GM21619 (cell line): ENCODE measurements around the gene LIN28A.
A peak's percentile ranks its signal among the peaks of the same experiment; 100 is the strongest.
"Not testable (repeated sequence)": the region's sequence is repeated elsewhere in the genome, so short reads cannot be mapped to it uniquely, and the experiment has no call there.

Experiments used
- ATAC-seq: cut with Tn5 transposase; IDR thresholded peaks from one replicate; pipeline ENCODE4 v1.9.1; 2021; ENCODE audit not compliant: unreplicated experiment

Gene LIN28A, protein sequence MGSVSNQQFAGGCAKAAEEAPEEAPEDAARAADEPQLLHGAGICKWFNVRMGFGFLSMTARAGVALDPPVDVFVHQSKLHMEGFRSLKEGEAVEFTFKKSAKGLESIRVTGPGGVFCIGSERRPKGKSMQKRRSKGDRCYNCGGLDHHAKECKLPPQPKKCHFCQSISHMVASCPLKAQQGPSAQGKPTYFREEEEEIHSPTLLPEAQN

DNA sequence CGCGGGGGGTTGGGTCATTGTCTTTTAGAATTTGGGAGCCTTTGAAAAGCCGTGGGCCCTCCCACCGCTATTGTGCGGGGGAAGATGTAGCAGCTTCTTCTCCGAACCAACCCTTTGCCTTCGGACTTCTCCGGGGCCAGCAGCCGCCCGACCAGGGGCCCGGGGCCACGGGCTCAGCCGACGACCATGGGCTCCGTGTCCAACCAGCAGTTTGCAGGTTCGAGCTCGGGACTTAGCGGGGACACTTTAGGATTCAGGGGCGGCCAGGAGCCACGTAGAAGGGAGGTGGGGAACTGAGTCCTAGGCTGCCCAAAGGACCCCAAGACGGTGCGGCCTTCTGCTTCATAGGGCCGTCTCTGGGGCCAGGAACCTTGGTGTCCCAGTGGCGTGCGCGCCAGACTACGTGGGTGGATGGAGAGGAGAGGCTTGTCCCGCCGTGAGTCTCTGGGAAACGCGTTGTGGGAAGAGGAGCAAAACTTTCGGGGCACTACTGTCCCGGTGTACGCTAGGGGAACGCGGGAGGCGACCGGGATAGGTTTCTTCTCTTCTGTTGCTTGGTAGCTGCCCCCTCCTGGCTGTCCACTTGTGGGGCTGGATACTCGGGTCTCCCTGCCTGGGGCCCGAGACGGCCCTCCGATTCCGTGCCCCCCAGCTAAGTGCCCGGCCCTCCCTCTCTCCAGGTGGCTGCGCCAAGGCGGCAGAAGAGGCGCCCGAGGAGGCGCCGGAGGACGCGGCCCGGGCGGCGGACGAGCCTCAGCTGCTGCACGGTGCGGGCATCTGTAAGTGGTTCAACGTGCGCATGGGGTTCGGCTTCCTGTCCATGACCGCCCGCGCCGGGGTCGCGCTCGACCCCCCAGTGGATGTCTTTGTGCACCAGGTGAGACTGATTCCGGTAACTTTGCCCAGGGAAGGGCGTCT, at the start of gene LIN28A:
Gene LIN28A (plus strand): TSS at position 112 of the 918 bp plus-strand sequence. CDS start 75 bp downstream, at position 187.
- no peak for ATAC-seq

DNA sequence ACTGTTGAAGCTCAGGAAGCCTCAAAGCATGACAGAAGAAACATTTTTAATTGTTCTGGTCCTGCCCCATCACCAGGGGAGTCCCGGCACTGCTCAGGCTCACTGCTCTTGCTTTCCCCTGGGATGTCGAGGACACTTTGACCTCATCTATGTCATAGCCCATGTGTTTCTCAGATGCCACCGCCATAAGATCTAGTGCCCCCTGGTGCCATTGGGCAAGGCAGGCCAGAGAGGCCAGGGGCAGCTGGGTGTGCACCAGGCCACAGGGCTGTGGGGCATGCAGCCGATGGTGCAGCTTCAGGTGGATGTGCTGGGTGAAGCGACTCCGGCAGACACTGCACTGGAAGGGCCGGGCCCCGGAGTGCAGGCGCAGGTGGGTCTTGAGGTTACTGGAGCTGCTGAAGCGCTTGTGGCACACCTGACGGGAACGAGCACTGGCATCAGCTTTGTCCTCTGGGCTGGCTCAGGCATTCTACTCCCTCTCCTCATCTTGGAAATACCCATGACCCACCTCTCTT, 49.0 kb upstream of the LIN28A start:
- no peak for ATAC-seq

DNA sequence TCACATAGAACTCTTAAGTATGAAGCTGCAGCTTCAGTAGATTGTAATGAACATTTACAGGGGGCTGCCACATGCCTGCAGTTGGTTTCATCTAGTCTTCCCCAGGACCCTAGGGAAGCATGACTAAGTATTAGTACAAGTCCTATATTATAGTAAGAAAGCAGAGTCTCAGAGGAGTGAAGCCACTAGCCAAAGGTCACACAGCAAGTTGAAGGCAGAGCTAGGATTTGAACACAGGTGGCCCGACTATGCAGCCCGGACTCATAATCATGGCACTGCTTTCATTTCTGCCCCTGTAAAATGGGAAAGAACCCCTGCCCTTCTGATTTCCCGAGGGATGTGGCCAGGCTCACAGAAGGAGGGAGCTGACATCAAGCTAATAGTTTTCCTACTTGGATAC, 48.3 kb upstream of the LIN28A start:
- no peak for ATAC-seq

DNA sequence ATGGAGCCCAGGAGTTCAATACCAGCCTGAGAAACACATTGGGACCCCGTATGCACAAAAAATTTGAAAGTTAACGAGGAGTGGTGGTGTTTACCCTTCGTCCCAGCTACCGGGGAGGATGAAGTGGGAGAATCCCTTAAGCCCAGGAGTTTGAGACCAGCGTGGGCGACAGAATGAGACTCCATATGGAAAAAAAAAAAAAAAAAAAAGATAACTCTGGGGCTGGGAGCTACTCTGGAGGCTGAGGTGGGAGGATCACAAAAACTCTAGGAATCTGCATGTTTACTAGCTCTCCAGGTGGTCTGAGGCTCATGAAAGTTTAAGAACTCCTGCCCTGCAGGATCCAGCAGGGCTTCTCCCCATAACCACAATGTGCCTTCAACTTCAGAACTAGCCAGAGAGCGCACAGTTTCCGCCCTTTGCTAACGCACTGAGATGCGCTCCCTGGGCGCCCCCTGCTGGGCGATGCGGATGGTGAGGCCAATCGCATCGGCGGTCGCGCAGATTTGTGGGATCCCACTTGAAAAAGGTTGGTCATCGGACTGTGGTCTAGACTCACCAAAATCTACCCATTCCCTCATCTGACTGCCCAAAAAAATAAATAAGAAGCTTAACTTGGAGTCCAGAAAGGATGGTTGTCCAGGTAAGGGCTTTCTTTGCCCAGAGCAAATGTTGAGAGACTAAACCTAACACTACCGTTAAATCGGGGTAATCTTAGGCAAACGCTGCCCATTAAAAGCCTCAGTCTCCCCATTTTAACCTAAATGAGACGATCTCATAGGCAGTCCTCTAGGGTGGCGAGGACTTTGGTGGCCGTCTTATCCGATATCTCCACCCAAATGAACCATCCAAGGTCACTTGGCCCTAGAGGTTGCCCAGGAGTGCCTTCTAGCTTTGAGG, 46.8 kb upstream of the LIN28A start:
- no peak for ATAC-seq

DNA sequence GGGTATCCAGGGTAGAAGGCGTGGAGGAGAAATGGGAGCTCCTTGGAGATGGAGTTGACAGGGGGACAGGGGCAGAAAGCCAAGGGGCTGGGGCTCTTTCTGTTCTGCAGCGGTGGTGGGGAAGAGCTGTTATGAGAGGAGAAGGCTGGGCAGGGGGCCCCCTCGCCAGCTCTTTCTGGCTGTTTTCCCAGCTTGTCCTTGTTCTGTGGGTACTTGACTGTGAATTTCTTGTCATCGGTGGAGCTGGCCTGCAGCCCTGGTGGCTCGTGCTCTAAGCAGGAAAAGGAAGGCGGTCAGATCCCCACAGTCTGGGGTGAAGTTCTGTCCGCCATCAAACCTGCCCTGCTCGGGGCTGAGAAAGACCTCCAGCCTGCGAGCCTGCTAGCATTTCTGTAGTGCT, 45.7 kb upstream of the LIN28A start:
- no peak for ATAC-seq

DNA sequence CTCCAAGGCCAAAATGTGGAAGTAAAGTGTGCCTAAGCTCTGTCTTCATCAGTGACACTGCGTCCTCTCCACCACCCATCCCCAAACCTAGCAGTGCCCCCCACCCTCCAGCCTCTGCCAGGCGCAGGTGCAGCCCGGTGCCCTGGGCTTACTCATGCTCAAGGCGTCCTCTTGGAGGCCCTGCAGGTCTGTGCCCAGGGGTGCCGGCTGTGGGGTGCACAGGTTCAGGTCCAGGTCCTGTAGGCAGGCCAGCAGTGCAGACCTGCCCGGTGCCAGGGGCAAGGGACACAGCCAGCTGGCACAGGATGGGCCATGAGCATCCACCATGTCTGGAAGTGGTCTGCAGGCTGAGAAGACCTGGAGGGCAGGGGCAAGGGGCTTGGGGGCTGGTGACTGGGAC, 43.2 kb upstream of the LIN28A start:
- ATAC-seq: no peak

DNA sequence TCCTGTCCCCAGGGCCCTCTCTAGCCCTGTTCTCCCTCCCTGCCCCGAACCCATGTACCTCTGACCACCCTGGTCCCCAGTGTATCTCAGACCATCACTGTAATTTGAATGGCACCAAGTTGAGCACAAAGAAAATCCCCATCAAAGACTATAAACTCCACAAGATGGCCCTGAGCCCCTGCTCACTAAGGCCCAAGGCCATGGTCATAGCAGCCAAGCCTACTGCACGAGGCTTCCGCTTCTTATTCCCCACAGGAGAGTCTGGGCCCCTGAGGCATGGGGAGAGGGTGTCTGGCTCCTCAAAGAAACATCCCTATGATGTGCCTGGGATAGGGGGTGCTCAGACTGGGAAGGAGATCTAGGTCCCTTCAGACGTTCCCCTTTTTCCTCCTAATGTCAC, 42.6 kb upstream of the LIN28A start:
- no peak for ATAC-seq

DNA sequence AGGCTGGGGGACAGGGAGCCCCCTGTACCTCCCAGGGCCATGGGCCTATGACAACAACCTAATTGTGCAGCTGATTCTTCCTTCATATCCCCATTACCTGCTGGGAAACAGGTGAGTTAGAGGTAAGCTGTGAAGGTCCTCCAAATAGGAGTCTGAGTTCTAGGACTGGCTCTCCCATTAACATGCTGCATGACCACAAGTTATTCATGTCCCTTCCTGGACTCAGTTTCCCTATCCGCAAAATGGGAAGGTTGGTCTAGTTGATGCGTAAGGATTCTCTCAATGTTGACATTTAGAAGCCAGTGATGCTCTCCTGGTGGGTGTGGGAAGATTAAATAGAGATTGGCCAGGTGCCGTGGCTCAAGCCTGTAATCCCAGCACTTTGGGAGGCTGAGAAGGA, 42.1 kb upstream of the LIN28A start:
- ATAC-seq: no peak

DNA sequence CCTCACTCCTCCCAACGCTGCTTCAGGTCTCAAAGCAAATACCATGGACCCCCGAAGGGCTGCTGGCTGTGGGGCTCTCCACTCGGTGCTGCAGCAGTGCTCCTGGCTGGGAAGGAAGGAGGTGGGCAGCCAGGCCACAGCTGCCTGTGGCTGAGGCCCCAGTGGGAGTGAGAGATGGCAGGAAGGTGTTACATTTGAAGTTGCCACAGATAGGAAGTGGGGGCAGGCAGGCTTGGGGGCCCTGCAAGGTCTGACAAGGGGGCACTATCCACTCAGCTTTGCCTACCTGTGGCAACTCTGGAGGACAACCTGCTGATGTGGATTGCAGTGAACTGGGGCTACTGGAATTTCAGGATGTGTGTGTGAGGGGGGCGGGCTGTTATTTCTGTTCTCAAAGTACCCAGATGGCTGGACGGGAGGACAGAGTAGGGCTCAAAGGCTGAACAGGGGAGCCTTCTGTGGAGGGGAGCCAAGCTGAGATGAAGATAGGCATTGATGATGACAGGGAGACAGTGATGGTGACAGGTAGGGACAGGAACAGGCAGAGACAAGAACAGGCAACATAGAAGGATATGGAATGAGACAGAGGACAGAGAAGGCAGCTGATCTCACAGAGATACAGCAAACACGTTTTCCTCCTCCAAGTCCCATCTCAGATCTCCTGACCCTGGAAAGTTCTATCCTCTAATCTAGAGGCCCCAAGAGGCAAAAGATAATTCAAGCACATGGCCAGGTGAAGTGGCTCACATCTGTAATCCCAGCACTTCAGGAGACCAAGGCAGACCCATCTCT, 39.8 kb upstream of the LIN28A start:
- no peak for ATAC-seq

DNA sequence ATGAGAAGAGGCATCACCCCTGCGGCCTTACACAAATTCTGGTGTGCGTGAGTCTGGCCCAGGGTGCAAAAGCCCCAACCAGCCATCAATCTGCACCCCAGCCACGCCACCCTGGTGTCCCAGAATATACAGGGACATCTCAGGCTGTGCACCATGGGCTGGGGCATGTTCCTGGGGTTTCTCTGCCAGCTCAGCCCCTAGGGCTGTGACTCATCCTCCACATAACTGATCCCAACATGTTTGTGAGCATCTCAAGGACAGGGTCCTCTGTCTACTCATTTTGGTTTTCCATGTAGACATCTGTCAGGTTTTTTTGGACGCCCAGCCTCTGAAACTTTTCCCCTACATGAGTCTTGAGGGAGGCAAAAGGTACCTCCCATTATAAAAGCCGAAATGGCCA, 38.6 kb upstream of the LIN28A start:
- ATAC-seq: no peak

DNA sequence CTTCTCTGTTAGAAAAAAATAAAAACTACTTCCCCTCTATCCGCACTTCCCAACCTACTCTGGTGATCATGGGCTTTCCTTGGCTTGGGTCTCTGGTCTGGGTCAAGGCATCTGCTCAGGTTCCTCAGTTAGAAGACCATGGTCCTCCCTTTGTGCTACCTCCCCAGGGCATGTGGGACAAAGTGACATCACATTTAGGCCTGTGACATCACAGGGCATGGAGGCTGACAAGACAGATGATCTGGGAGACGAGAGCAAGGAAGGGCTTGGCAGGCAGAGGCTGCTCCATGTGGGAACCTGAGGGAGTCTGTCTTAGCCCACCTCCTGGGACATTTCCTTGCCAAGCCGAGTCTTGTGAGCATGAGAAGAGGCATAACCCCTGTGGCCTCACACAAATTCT, 38.0 kb upstream of the LIN28A start, which contains the start of gene ZNF683:
Gene ZNF683 (minus strand): TSS at position 140 of the 400 bp plus-strand sequence. CDS start 4,179 bp downstream, outside the sequence.
- not testable (repeated sequence) for ATAC-seq

DNA sequence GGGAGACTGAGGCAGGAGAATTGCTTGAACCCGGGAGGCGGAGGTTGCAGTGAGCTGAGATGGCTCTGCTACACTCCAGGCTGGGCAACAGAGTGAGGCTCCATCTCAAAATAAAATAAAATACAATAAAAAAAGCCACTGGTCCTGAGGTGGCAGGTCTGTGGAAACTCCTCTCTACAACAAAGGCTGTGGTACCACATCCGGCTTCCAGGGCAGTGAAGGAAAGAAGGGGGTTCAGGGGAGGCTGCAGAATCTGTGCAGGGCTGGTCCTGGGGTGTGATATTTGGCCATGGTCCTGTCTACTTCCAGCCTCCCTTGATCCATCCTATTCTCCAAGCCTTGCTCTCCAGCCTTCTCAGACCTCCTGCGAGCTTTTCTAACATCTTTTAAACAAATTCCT, 37.3 kb upstream of the LIN28A start:
- ATAC-seq: no peak

DNA sequence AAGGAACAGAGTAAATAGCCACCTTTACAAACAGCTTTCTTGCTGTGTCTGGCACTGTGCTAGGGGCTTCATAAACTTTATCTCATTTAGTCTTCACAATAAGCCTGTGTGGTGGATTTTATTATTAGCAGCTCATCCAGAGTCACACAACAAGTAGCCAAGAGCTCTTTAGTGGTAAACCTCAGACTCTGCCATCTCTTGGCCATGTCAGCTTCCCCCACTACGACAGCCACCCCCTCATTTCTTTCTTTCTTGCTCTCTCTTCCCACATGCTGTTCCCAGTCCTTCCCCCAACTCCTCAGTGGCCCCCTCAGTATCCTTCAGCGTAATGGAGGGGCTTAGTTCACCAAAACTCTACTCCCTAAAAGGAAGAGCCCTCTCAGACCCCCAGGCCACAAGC, 36.8 kb upstream of the LIN28A start:
- ATAC-seq: no peak

DNA sequence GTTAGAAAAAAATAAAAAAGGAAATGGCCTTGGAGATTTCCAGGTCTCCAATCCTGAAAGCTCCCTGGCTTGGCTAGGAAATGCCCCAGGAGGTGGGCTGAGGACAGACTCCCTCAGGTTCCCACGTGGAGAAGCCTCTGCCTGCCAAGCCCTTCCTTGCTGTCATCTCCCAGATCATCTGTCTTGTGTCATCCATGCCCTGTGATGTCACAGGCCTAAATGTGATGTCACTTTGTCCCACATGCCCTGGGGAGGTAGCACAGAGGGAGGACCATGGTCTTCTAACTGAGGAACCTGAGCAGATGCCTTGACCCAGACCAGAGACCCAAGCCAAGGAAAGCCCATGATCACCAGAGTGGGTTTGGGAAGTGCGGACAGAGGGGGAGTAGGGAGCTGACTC, 36.3 kb upstream of the LIN28A start:
- ATAC-seq: not testable (repeated sequence)

DNA sequence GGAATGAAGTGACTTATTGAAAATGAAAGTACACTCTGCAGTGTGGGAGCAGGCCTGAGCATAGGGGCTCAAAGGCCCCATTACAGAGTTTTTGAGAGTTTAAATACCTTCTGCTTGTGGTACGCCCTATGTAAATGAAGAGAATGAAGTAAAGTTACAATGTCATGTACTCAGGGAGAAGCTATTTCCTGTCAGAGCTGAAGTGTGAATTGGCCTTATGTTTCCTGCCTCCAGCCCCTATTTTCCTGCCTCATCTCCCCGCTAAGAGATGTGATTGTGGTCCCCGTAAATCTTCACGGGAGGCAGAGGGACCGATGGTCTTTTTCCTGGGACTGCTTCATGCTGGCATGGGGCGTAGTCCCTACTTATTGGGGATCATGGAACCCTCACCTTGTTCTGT, 35.5 kb upstream of the LIN28A start:
- ATAC-seq: no peak

DNA sequence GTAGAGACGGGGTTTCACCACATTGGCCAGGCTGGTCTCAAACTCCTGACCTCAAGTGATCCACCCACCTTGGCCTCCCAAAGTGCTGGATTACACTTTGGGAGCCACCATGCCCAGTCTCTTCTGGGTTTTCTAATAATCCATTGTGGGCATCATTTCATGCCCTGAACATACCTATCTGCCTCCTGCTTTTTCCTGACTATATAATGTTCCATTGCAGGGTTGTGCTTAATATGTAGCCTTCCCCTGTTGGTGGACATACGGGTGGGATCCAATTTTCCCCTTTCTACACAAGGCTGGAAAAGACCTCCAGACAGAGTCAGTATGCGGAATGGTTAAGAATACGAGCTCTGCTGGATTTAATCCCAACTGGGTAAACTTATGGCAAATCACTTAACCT, 34.6 kb upstream of the LIN28A start:
- no peak for ATAC-seq

DNA sequence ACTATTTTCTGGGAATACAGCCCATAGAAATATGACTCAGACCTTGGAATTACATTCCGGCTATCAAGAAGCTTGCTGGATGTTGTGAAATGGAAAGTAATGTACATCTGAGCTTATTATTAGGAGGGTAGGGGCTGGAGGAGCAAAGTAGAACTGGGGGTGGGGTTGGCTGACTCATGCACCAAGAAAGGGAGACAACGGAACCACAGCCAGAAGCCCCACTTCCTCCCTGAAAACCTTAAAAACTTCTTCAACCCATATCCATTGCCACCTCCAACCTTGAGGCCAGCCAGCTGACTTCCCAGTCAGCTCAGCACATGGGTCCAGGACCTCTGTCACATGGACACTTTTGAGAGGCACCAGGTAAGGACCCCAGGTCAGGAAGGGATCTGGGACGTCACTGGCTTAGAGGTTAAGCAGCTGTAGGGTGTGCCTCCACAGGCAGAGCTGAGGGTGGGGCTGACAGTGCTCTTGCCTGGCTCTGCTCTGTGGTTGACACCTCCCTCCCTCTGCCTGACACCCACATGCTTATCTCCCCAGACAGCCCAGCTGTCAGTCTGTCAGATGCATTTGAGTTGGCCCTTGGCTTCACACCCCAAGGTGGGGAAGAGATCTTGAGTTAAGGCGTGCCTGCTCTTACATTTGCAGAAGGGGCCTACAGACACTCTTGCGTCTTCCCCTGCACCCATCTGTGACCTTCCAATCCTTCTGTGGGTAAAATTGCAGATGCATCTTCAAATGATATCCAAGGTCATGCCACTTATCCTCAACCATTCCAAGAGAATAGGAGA, 32.3 kb upstream of the LIN28A start:
- peak; percentile 91 for ATAC-seq

DNA sequence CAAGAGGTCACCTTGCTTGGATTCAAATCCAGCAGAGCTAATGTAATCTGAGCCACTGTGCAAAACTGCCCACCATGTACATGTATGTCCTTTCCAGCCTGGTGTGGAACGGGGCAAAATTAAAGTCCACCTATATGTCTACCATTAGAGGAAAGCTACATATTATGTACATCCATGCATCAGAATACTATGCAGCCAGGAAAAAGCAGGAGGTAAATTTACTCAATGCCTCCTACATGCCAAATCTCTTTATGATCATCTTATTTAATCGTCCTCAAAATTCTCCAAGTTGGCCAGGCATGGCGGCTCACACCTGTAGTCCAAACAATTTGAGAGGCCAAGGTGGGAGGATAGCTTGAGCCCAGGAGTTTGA, 31.8 kb upstream of the LIN28A start:
- no peak for ATAC-seq

DNA sequence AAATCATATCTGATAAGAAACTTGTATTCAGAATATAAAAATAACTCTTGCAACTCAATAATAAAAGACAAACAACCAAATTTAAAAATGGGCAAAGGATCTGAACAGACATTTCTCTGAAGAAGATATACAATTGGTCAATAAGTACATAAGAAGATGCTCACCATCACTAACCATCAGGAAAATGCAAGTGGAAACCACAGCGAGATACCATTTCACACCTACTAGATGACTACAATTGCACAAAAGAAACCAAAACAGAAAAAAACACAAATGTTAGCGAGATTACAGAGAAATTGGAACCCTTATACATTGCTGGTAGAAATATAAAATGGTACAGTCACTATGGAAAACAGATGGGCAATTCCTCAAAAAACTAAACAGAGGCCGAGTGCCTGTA, 26.5 kb upstream of the LIN28A start:
- no peak for ATAC-seq

DNA sequence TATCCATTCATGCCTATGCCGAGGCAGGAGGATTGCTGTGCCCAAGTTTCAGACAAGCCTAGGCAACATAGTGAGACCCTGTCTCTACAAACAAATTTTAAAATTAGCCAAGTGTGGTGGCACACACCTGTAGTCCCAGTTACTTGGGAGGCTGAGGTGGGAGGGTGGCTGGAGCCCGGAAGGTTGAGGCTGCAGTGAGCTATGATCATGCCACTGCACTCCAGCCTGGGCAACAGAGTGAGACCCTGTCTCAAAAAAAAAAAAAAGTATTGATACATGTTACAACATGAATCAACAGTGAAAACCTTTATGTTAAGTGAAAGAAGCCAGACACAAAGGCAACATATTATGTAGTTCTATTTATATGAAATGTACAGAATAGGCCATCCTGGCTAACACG, 25.6 kb upstream of the LIN28A start:
- not testable (repeated sequence) for ATAC-seq
